Spinal cord (tissue), 10 donors: Measurements from ENCODE around the gene GALNT15. TPM values are rescaled to one million over a fixed set of nuclear protein-coding genes. Genes with fewer than 3 reads are reported as not detected.

Experiments
- DNase-seq, 6 donors: peaks; one replicate each; pipeline versions ENCODE4 v3.0.0 to v3.0.0-alpha.2; 2013 to 2015; ENCODE audit warnings: low spot score in 6 of 6, low read depth in 4 of 6
- H3K27ac ChIP-seq: one replicate; pipeline ENCODE4 v1.5.1; 2013; ENCODE audit warnings: low read depth, low read length, control low read depth
- H3K27me3 ChIP-seq: one replicate; pipeline ENCODE4 v1.6.1; 2013; ENCODE audit warnings: low read length; ENCODE audit not compliant: control insufficient read depth, insufficient read depth
- H3K36me3 ChIP-seq: one replicate; pipeline ENCODE4 v1.6.1; 2013; ENCODE audit warnings: low read length; ENCODE audit not compliant: control insufficient read depth, insufficient read depth
- H3K4me1 ChIP-seq: one replicate; pipeline ENCODE4 v1.6.1; 2013; ENCODE audit warnings: low read length; ENCODE audit not compliant: control insufficient read depth, insufficient read depth
- H3K4me3 ChIP-seq: one replicate; pipeline ENCODE4 v1.5.1; 2013; ENCODE audit warnings: low read depth, low read length, control low read depth
- H3K9me3 ChIP-seq: one replicate; pipeline ENCODE4 v1.6.1; 2013; ENCODE audit warnings: low read length; ENCODE audit not compliant: control insufficient read depth, insufficient read depth
- WGBS: methylation state at CpG from one replicate; pipeline ENCODE4 v1.1.5; 2013; ENCODE audit warnings: missing lambda C conversion rate; ENCODE audit not compliant: insufficient coverage; 5-methylcytosine and 5-hydroxymethylcytosine counted together
- polyA plus RNA-seq, 2 donors: library from polyadenylated mRNA; unstranded; fragments of 120-200 nt; gene quantifications; one replicate each; pipeline ENCODE4 v1.2.1, GENCODE V29; 2013; ENCODE audit not compliant: insufficient read length in 2 of 2
- total RNA-seq, 2 donors: library from RNA; depleted of rRNA in 1 of 2; stranded (reverse); fragments of 120-200 nt in 1 of 2; fragments of >200 nt in 1 of 2; gene quantifications; one replicate each; pipeline versions ENCODE4 v1.2.3 to v1.2.4, GENCODE V29; 2013 to 2014
- donor health status: healthy.

Gene GALNT15
- total and polyA plus RNA-seq, 4 donors, result 7.8 to 19.1 (median 10.1) TPM

GRCh38 chr3:16176391-16177030, 2.0 kb downstream of the GALNT15 start:
- Histone ChIP-seq H3K27me3 (peaks cover 3% of the 10 kb centered on the region), H3K4me1 (peaks cover 39% of the 10 kb centered on the region), H3K36me3 (no peaks in the 10 kb centered on the region), H3K9me3 (no peaks in the 10 kb centered on the region), H3K27ac (no peak overlapping the region), H3K4me3 (no peak overlapping the region)
- DNase-seq, result peak in 2 of 6 donors; percentile 14 to 37
- 47% methylated on average over 5 of the region's 6 CpGs for WGBS

- DNase-seq, result no peak
- Histone ChIP-seq H3K9me3 (no peaks in the 10 kb centered on the region), H3K4me3 (no peak overlapping the region), H3K27ac (no peak overlapping the region), H3K27me3 (peaks cover 3% of the 10 kb centered on the region), H3K36me3 (no peaks in the 10 kb centered on the region), H3K4me1 (peaks cover 39% of the 10 kb centered on the region)
- 98% methylated on average over 4 of the region's 4 CpGs for WGBS
Measured at GRCh38 chr3:16177382-16177781, 2.9 kb downstream of the GALNT15 start.

GRCh38 chr3:16177962-16178627, 3.6 kb downstream of the GALNT15 start:
- Histone ChIP-seq H3K4me3 (no peak overlapping the region), H3K36me3 (no peaks in the 10 kb centered on the region), H3K4me1 (peaks cover 39% of the 10 kb centered on the region), H3K27ac (no peak overlapping the region), H3K27me3 (peaks cover 3% of the 10 kb centered on the region), H3K9me3 (no peaks in the 10 kb centered on the region)
- peak; percentile 45 to 93 (median 68) for DNase-seq
- 24% methylated on average over 22 of the region's 22 CpGs for WGBS

- Histone ChIP-seq H3K36me3 (no peaks in the 10 kb centered on the region), H3K4me1 (peaks cover 37% of the 10 kb centered on the region), H3K4me3 (no peak overlapping the region), H3K27ac (no peak overlapping the region), H3K9me3 (no peaks in the 10 kb centered on the region), H3K27me3 (peaks cover 3% of the 10 kb centered on the region)
- DNase-seq, result no peak
- 58% methylated on average over 9 of the region's 9 CpGs for WGBS
Measured at GRCh38 chr3:16178628-16178988, 4.1 kb downstream of the GALNT15 start.

- Histone ChIP-seq H3K4me3 (no peak overlapping the region), H3K36me3 (no peaks in the 10 kb centered on the region), H3K27me3 (peaks cover 3% of the 10 kb centered on the region), H3K27ac (no peak overlapping the region), H3K4me1 (peaks cover 31% of the 10 kb centered on the region), H3K9me3 (no peaks in the 10 kb centered on the region)
- WGBS, result 93% methylated on average over 2 of the region's 2 CpGs
- no peak for DNase-seq
Measured at GRCh38 chr3:16179261-16179660, 4.8 kb downstream of the GALNT15 start.

- WGBS, result 68% methylated on average over 10 of the region's 15 CpGs
- no peaks in the 10 kb centered on the region for H3K36me3 ChIP-seq
- H3K27me3 ChIP-seq, result peaks cover 3% of the 10 kb centered on the region
- no peaks in the 10 kb centered on the region for H3K9me3 ChIP-seq
- DNase-seq, result no peak
- peaks cover 23% of the 10 kb centered on the region for H3K4me1 ChIP-seq
- no peak overlapping the region for H3K4me3 ChIP-seq
- no peak overlapping the region for H3K27ac ChIP-seq
Measured at GRCh38 chr3:16179771-16180736, 5.6 kb downstream of the GALNT15 start.

GRCh38 chr3:16180737-16181134, 6.3 kb downstream of the GALNT15 start:
- Histone ChIP-seq H3K4me1 (peaks cover 16% of the 10 kb centered on the region), H3K27me3 (no peaks in the 10 kb centered on the region), H3K27ac (no peak overlapping the region), H3K4me3 (no peak overlapping the region), H3K36me3 (no peaks in the 10 kb centered on the region), H3K9me3 (no peaks in the 10 kb centered on the region)
- WGBS, result 92% methylated on average over 2 of the region's 3 CpGs
- no peak for DNase-seq

- H3K9me3 ChIP-seq, result no peaks in the 10 kb centered on the region
- peaks cover 14% of the 10 kb centered on the region for H3K4me1 ChIP-seq
- H3K27ac ChIP-seq, result no peak overlapping the region
- no peak overlapping the region for H3K4me3 ChIP-seq
- H3K27me3 ChIP-seq, result no peaks in the 10 kb centered on the region
- WGBS, result 66% methylated on average over 4 of the region's 6 CpGs
- DNase-seq, result no peak
- H3K36me3 ChIP-seq, result no peaks in the 10 kb centered on the region
Measured at GRCh38 chr3:16181361-16181760, 6.9 kb downstream of the GALNT15 start.

GRCh38 chr3:16182183-16182582, 7.7 kb downstream of the GALNT15 start:
- no peak for DNase-seq
- WGBS, result 63% methylated on average over 1 of the region's 2 CpGs
- H3K9me3 ChIP-seq, result no peaks in the 10 kb centered on the region
- H3K27ac ChIP-seq, result no peak overlapping the region
- peaks cover 9% of the 10 kb centered on the region for H3K4me1 ChIP-seq
- no peaks in the 10 kb centered on the region for H3K36me3 ChIP-seq
- H3K27me3 ChIP-seq, result no peaks in the 10 kb centered on the region
- no peak overlapping the region for H3K4me3 ChIP-seq
